HepG2 (cell line): ENCODE results near the gene SDR39U1. TPM values are rescaled to one million over a fixed set of nuclear protein-coding genes. Genes with fewer than 3 reads are reported as not detected.

Experiments
- ADNP ChIP-seq: sonication (generic); formaldehyde crosslinking; IDR thresholded peaks from 2 replicates; pipeline ENCODE4 v1.4.0; 2020; ENCODE audit warnings: missing genetic modification reagents
- EED ChIP-seq: sonication (generic); formaldehyde crosslinking; IDR thresholded peaks from 2 replicates; pipeline ENCODE4 v1.5.0; 2020; ENCODE audit warnings: mild to moderate bottlenecking, missing genetic modification reagents
- HHEX ChIP-seq: IDR thresholded peaks from 2 replicates; pipeline ENCODE4 v1.6.1; 2016; ENCODE audit warnings: control low read depth
- MLXIP ChIP-seq: sonication (generic); formaldehyde crosslinking; IDR thresholded peaks from 2 replicates; pipeline ENCODE4 v1.9.0; 2021; ENCODE audit warnings: missing genetic modification reagents, borderline replicate concordance
- NBN ChIP-seq: fragments of 450-650 bp; conservative IDR thresholded peaks from 2 replicates; pipeline ENCODE4 v1.6.1; 2017
- NFRKB ChIP-seq: fragments of 450-650 bp; IDR thresholded peaks from 2 replicates; pipeline ENCODE4 v1.6.1; 2017
- POLR2AphosphoS2 ChIP-seq: IDR thresholded peaks from 2 replicates; pipeline ENCODE4 v1.6.1; 2011; ENCODE audit warnings: low read depth, low read length, improper control_type of control experiment
- RNF2 ChIP-seq: fragments of 450-650 bp; conservative IDR thresholded peaks from 2 replicates; pipeline ENCODE4 v1.6.1; 2016; ENCODE audit warnings: low read depth
- SALL1 ChIP-seq: sonication (generic); formaldehyde crosslinking; IDR thresholded peaks from 2 replicates; pipeline ENCODE4 v1.8.0; 2022; ENCODE audit warnings: mild to moderate bottlenecking, missing genetic modification reagents
- TBL1XR1 ChIP-seq: fragments of 150-350 bp; IDR thresholded peaks from 2 replicates; pipeline ENCODE4 v1.6.1; 2014; ENCODE audit warnings: borderline replicate concordance, low read length; ENCODE audit not compliant: partially characterized antibody
- USF2 ChIP-seq, 2 experiments: sonication (generic) in 1 of 2; formaldehyde crosslinking in 1 of 2; IDR thresholded peaks; 2 replicates each; pipeline versions ENCODE4 v1.5.1 to v1.6.1; 2011 to 2020; ENCODE audit warnings: borderline replicate concordance in 1 of 2, low read depth in 1 of 2, low read length in 1 of 2, mild to moderate bottlenecking in 1 of 2, missing genetic modification reagents in 1 of 2, moderate library complexity in 1 of 2
- ZBTB14 ChIP-seq: sonication (generic); formaldehyde crosslinking; IDR thresholded peaks from 2 replicates; pipeline ENCODE4 v1.4.0; 2020; ENCODE audit warnings: missing genetic modification reagents
- ZNF142 ChIP-seq: sonication (generic); formaldehyde crosslinking; IDR thresholded peaks from 2 replicates; pipeline ENCODE4 v1.4.0; 2020; ENCODE audit warnings: missing genetic modification reagents
- ZNF703 ChIP-seq: sonication (generic); formaldehyde crosslinking; IDR thresholded peaks from 2 replicates; pipeline ENCODE4 v1.5.1; 2020; ENCODE audit warnings: missing genetic modification reagents, mild to moderate bottlenecking, moderate library complexity, borderline replicate concordance
- ZNF747 ChIP-seq: sonication (generic); formaldehyde crosslinking; IDR thresholded peaks from 2 replicates; pipeline ENCODE4 v1.8.1; 2023; ENCODE audit warnings: missing genetic modification reagents, mild to moderate bottlenecking, borderline replicate concordance
- polyA plus RNA-seq, 8 experiments: library from polyadenylated mRNA; depleted of rRNA in 3 of 8; stranded (reverse) in 7 of 8; unstranded in 1 of 8; fragments of >200 nt; fragmentation: Illumina TruSeq in 4 of 8; extraction: Trizol in 4 of 8; gene quantifications; 2 replicates each; pipeline versions ENCODE4 v1.2.1 to v1.2.3, GENCODE V29; 2011 to 2016; ENCODE audit warnings: low read depth in 4 of 8, missing spikeins in 1 of 8, mixed read lengths in 1 of 8; ENCODE audit not compliant: insufficient read depth in 1 of 8
- total RNA-seq, 5 experiments: library from RNA; depleted of rRNA; stranded (reverse); fragments of >200 nt; fragmentation: Illumina TruSeq; extraction: Trizol; gene quantifications; 2 replicates each; pipeline ENCODE4 v1.2.3, GENCODE V29; 2016; ENCODE audit warnings: low read depth in 1 of 5

SDR39U1 gene
- total and polyA plus RNA-seq, 2 of the 13 experiments (the other 11 are each of a cell fraction or from before 2014, with no cell fraction given): 34.4 to 129 TPM

- TF ChIP-seq USF2 (IDR thresholded peaks at IDR 0.05; ENCODE audit: low read depth, low read length) (no peak), USF2 (CRISPR knock-in tag; IDR thresholded peaks at IDR 0.05; ENCODE audit: borderline replicate concordance) (no peak; the same call in 1 of the 2 replicates), NBN (no peak), NFRKB (no peak), EED (CRISPR knock-in tag) (no peak), RNF2 (peak; percentile 66; the same call in 1 of the 2 replicates), HHEX (CRISPR knock-in tag) (no peak), ZNF142 (CRISPR knock-in tag) (no peak), ADNP (no peak), ZBTB14 (CRISPR knock-in tag) (no peak), TBL1XR1 (no peak), ZNF747 (CRISPR knock-in tag) (0 out of 2 replicates have a peak, but pooled peaks have one; percentile 4), MLXIP (CRISPR knock-in tag) (no peak), SALL1 (CRISPR knock-in tag) (no peak), ZNF703 (CRISPR knock-in tag) (no peak), POLR2AphosphoS2 (no peak)
Observed at GRCh38 chr14:24427537-24428508, 14.8 kb downstream of the SDR39U1 start (continued).
